GM23338 (cell line): ENCODE measurements around the gene SENP8. TPM values are rescaled to one million over a fixed set of nuclear protein-coding genes. Genes with fewer than 3 reads are reported as not detected.

ENCODE experiments used
- ATAC-seq: fragments of 200-7000 bp; cut with Tn5 transposase; 3 replicates; pipeline ENCODE4 v1.9.1; 2020
- DNase-seq: peaks from one replicate; pipeline ENCODE4 v3.0.0-alpha.2; 2015; ENCODE audit warnings: low spot score
- H2AFZ ChIP-seq: fragments of 200-600 bp; sonication (generic); 2 replicates; pipeline ENCODE4 v1.8.0; 2016; ENCODE audit warnings: antibody characterized with exemption, mild to moderate bottlenecking, moderate library complexity
- H3F3A ChIP-seq: fragments of 200-600 bp; sonication (generic); replicated peaks from 2 replicates; pipeline ENCODE4 v1.8.0; 2017; ENCODE audit warnings: antibody characterized with exemption, mixed run types, low read depth
- H3K27ac ChIP-seq: fragments of 200-600 bp; sonication (generic); 2 replicates; pipeline ENCODE4 v1.6.1; 2016; ENCODE audit warnings: low read depth
- H3K27me3 ChIP-seq: fragments of 200-600 bp; sonication (generic); 2 replicates; pipeline ENCODE4 v1.8.0; 2016; ENCODE audit warnings: mild to moderate bottlenecking, mixed run types, moderate library complexity; ENCODE audit not compliant: insufficient read depth
- H3K36me3 ChIP-seq: fragments of 200-600 bp; sonication (generic); 2 replicates; pipeline ENCODE4 v1.8.0; 2016; ENCODE audit warnings: mild to moderate bottlenecking; ENCODE audit not compliant: insufficient read depth
- H3K4me1 ChIP-seq: fragments of 200-600 bp; sonication (generic); 2 replicates; pipeline ENCODE4 v1.8.0; 2016; ENCODE audit warnings: mild to moderate bottlenecking, moderate library complexity; ENCODE audit not compliant: insufficient read depth
- H3K4me2 ChIP-seq: fragments of 200-600 bp; sonication (generic); 2 replicates; pipeline ENCODE4 v1.7.1; 2017; ENCODE audit warnings: mixed run types
- H3K4me3 ChIP-seq: fragments of 200-600 bp; sonication (generic); 2 replicates; pipeline ENCODE4 v1.6.1; 2016; ENCODE audit warnings: mixed run types
- H3K79me2 ChIP-seq: fragments of 200-600 bp; sonication (generic); replicated peaks from 2 replicates; pipeline ENCODE4 v1.8.0; 2017; ENCODE audit warnings: mild to moderate bottlenecking; ENCODE audit not compliant: insufficient read depth
- H3K9me2 ChIP-seq: fragments of 200-600 bp; sonication (generic); 2 replicates; pipeline ENCODE4 v1.8.0; 2017; ENCODE audit not compliant: insufficient read depth
- H4K20me1 ChIP-seq: fragments of 200-600 bp; sonication (generic); replicated peaks from 2 replicates; pipeline ENCODE4 v1.8.0; 2017; ENCODE audit warnings: mild to moderate bottlenecking; ENCODE audit not compliant: insufficient read depth
- H3K27ac Mint-ChIP-seq: 2 replicates; pipeline ENCODE4 v1.8.0; 2020; ENCODE audit warnings: inconsistent platforms, mild to moderate bottlenecking, moderate library complexity, mixed read lengths
- H3K27me3 Mint-ChIP-seq: 3 replicates; pipeline ENCODE4 v1.8.0; 2022; ENCODE audit warnings: low read depth, mild to moderate bottlenecking, moderate library complexity, mixed read lengths, inconsistent platforms; ENCODE audit not compliant: insufficient read depth, poor library complexity
- H3K36me3 Mint-ChIP-seq: 3 replicates; pipeline ENCODE4 v1.8.0; 2021; ENCODE audit warnings: low read depth, mild to moderate bottlenecking, inconsistent platforms, moderate library complexity, mixed read lengths
- H3K4me1 Mint-ChIP-seq: 3 replicates; pipeline ENCODE4 v1.8.0; 2020; ENCODE audit warnings: mild to moderate bottlenecking, inconsistent platforms, mixed read lengths
- H3K4me3 Mint-ChIP-seq: 3 replicates; pipeline ENCODE4 v1.8.0; 2021; ENCODE audit warnings: moderate library complexity, mild to moderate bottlenecking, inconsistent platforms, mixed read lengths
- H3K9me3 Mint-ChIP-seq: 3 replicates; pipeline ENCODE4 v1.8.0; 2020; ENCODE audit warnings: moderate library complexity, mild to moderate bottlenecking, inconsistent platforms, mixed read lengths
- CREB1 ChIP-seq: fragments of 250-450 bp; sonication (Bioruptor Pico); IDR thresholded peaks from 2 replicates; pipeline ENCODE4 v1.5.0; 2020; ENCODE audit warnings: low read depth, mild to moderate bottlenecking, moderate library complexity
- EZH2 ChIP-seq: fragments of 200-600 bp; sonication (generic); IDR thresholded peaks from one replicate; pipeline ENCODE4 v1.8.0; 2017; ENCODE audit warnings: antibody characterized with exemption, mild to moderate bottlenecking, low read depth; ENCODE audit not compliant: unreplicated experiment
- EZH2phosphoT487 ChIP-seq: fragments of 200-600 bp; sonication (generic); IDR thresholded peaks from one replicate; pipeline ENCODE4 v1.8.1; 2018; ENCODE audit warnings: antibody characterized with exemption; ENCODE audit not compliant: unreplicated experiment
- JUNB ChIP-seq: IDR thresholded peaks from one replicate; pipeline ENCODE4 v1.6.1; 2016; ENCODE audit warnings: antibody characterized with exemption; ENCODE audit not compliant: unreplicated experiment
- NANOG ChIP-seq: IDR thresholded peaks from 2 replicates; pipeline ENCODE4 v1.6.1; 2016; ENCODE audit warnings: antibody characterized with exemption, borderline replicate concordance
- POLR2AphosphoS5 ChIP-seq: IDR thresholded peaks from 2 replicates; pipeline ENCODE4 v1.6.1; 2016; ENCODE audit warnings: antibody characterized with exemption, low read depth
- STAT1 ChIP-seq: IDR thresholded peaks from one replicate; pipeline ENCODE4 v1.6.1; 2016; ENCODE audit warnings: antibody characterized with exemption; ENCODE audit not compliant: unreplicated experiment
- ZNF114 ChIP-seq: fragments of 250-450 bp; sonication (Bioruptor Pico); IDR thresholded peaks from 2 replicates; pipeline ENCODE4 v1.5.0; 2020; ENCODE audit warnings: mild to moderate bottlenecking, moderate library complexity
- ZNF331 ChIP-seq: fragments of 250-450 bp; sonication (Bioruptor Pico); IDR thresholded peaks from 2 replicates; pipeline ENCODE4 v1.5.0; 2020; ENCODE audit warnings: low read depth, mild to moderate bottlenecking, moderate library complexity
- polyA plus RNA-seq: library from polyadenylated mRNA; unstranded; fragments of >200 nt; fragmentation: Nextera tagmentation; extraction: Ambion mirVana; gene quantifications from 2 replicates; pipeline ENCODE4 v1.2.1, GENCODE V29; 2016
- total RNA-seq: library from RNA; depleted of rRNA; stranded (reverse); fragments of >200 nt; shearing (Covaris generic); gene quantifications from 2 replicates; pipeline ENCODE4 v1.2.3, GENCODE V29; 2014
- TF ChIP-seq, protein P1 (sequence below): fragments of 250-450 bp; sonication (Bioruptor Pico); IDR thresholded peaks from 2 replicates; pipeline ENCODE4 v1.5.0; 2020; ENCODE audit warnings: mild to moderate bottlenecking, moderate library complexity
- TF ChIP-seq, protein P2 (sequence below): IDR thresholded peaks from 2 replicates; pipeline ENCODE4 v1.6.1; 2016; ENCODE audit warnings: antibody characterized with exemption
- TF ChIP-seq, protein P3 (sequence below), 2 experiments: fragments of 200-600 bp in 1 of 2; sonication (generic) in 1 of 2; conservative IDR thresholded peaks; 2 replicates each; pipeline versions ENCODE4 v1.5.1 to v1.6.1; 2016 to 2017; ENCODE audit warnings: antibody characterized with exemption in 2 of 2, low read depth in 2 of 2, mild to moderate bottlenecking in 2 of 2, moderate library complexity in 1 of 2
- TF ChIP-seq, protein P4 (sequence below): IDR thresholded peaks from one replicate; pipeline ENCODE4 v1.6.1; 2018; ENCODE audit warnings: antibody characterized with exemption; ENCODE audit not compliant: unreplicated experiment

Gene SENP8
- total and polyA plus RNA-seq, 2 experiments from 2014 or later: 3.1 to 7.7 TPM

DNA sequence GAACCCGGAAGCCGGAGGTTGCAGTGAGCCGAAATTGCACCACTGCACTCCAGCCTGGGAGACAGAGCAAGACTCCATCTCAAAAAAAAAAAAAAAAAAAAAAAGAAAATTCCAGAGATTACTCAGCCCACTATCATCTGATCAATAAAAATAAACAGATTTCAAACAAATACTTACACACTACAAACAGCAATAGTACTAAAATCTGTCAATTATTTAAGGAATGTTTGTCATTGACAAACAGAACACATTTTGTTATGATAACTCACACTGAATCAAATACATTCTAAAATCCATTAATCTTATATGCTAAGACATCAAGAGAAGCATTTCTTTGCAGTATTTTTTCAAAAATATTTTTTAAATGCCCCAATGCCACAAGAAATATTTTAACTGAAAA lies 7.8 kb upstream of the SENP8 start (continued):
- TF ChIP-seq, protein P1, sequence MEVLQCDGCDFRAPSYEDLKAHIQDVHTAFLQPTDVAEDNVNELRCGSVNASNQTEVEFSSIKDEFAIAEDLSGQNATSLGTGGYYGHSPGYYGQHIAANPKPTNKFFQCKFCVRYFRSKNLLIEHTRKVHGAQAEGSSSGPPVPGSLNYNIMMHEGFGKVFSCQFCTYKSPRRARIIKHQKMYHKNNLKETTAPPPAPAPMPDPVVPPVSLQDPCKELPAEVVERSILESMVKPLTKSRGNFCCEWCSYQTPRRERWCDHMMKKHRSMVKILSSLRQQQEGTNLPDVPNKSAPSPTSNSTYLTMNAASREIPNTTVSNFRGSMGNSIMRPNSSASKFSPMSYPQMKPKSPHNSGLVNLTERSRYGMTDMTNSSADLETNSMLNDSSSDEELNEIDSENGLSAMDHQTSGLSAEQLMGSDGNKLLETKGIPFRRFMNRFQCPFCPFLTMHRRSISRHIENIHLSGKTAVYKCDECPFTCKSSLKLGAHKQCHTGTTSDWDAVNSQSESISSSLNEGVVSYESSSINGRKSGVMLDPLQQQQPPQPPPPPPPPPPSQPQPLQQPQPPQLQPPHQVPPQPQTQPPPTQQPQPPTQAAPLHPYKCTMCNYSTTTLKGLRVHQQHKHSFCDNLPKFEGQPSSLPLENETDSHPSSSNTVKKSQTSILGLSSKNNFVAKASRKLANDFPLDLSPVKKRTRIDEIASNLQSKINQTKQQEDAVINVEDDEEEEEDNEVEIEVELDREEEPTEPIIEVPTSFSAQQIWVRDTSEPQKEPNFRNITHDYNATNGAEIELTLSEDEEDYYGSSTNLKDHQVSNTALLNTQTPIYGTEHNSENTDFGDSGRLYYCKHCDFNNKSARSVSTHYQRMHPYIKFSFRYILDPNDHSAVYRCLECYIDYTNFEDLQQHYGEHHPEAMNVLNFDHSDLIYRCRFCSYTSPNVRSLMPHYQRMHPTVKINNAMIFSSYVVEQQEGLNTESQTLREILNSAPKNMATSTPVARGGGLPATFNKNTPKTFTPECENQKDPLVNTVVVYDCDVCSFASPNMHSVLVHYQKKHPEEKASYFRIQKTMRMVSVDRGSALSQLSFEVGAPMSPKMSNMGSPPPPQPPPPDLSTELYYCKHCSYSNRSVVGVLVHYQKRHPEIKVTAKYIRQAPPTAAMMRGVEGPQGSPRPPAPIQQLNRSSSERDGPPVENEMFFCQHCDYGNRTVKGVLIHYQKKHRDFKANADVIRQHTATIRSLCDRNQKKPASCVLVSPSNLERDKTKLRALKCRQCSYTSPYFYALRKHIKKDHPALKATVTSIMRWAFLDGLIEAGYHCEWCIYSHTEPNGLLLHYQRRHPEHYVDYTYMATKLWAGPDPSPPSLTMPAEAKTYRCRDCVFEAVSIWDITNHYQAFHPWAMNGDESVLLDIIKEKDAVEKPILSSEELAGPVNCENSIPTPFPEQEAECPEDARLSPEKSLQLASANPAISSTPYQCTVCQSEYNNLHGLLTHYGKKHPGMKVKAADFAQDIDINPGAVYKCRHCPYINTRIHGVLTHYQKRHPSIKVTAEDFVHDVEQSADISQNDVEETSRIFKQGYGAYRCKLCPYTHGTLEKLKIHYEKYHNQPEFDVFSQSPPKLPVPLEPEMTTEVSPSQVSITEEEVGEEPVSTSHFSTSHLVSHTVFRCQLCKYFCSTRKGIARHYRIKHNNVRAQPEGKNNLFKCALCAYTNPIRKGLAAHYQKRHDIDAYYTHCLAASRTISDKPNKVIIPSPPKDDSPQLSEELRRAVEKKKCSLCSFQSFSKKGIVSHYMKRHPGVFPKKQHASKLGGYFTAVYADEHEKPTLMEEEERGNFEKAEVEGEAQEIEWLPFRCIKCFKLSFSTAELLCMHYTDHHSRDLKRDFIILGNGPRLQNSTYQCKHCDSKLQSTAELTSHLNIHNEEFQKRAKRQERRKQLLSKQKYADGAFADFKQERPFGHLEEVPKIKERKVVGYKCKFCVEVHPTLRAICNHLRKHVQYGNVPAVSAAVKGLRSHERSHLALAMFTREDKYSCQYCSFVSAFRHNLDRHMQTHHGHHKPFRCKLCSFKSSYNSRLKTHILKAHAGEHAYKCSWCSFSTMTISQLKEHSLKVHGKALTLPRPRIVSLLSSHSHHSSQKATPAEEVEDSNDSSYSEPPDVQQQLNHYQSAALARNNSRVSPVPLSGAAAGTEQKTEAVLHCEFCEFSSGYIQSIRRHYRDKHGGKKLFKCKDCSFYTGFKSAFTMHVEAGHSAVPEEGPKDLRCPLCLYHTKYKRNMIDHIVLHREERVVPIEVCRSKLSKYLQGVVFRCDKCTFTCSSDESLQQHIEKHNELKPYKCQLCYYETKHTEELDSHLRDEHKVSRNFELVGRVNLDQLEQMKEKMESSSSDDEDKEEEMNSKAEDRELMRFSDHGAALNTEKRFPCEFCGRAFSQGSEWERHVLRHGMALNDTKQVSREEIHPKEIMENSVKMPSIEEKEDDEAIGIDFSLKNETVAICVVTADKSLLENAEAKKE (CRISPR knock-in tag): no peak
- TF ChIP-seq CREB1: no peak
- TF ChIP-seq, protein P2, sequence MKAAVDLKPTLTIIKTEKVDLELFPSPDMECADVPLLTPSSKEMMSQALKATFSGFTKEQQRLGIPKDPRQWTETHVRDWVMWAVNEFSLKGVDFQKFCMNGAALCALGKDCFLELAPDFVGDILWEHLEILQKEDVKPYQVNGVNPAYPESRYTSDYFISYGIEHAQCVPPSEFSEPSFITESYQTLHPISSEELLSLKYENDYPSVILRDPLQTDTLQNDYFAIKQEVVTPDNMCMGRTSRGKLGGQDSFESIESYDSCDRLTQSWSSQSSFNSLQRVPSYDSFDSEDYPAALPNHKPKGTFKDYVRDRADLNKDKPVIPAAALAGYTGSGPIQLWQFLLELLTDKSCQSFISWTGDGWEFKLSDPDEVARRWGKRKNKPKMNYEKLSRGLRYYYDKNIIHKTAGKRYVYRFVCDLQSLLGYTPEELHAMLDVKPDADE: no peak
- TF ChIP-seq ZNF114 (CRISPR knock-in tag): no peak
- TF ChIP-seq EZH2phosphoT487: no peak
- no peak for TF ChIP-seq ZNF331 (CRISPR knock-in tag)
- TF ChIP-seq STAT1: no peak

DNA sequence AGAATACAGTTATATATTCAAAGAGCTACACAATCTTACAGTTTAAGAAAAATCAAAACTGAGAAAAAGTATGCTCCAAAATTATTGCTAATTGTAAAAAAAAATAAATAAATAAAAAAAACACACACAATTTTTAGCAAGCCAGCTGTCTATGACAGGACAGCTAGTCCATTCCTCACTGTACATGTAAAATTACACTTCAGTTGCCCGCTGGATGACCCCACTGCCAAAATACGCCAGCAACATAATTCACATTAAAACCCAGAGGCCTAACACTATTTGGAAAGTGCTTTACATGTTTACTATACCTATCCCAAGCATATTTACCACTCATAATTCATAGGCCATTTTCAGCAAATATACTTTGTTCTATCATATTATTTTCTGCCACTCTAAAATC lies 6.1 kb upstream of the SENP8 start:
- peaks cover 73% of the 10 kb centered on the region for H3K79me2 ChIP-seq
- no peaks in the 10 kb centered on the region for H3K9me2 ChIP-seq
- peaks cover 9% of the 10 kb centered on the region; the same call in 1 of the 2 replicates for H4K20me1 ChIP-seq
- H2AFZ ChIP-seq: no peak overlapping the region
- H3K4me1 ChIP-seq: 0 out of 2 replicates have a peak, but pooled peaks cover 3% of the 10 kb centered on the region
- no peak overlapping the region for H3K27ac ChIP-seq
- no peak overlapping the region for H3K4me3 Mint-ChIP-seq
- H3K27me3 ChIP-seq: no peaks in the 10 kb centered on the region
- H3K27me3 Mint-ChIP-seq: peaks cover 2% of the 10 kb centered on the region
- no peaks in the 10 kb centered on the region; the same call in 2 of the 3 replicates for H3K36me3 Mint-ChIP-seq
- H3K4me2 ChIP-seq: no peak overlapping the region
- no peak for ATAC-seq
- H3K4me1 Mint-ChIP-seq: peaks cover 11% of the 10 kb centered on the region
- no peak for DNase-seq
- H3K36me3 ChIP-seq: no peaks in the 10 kb centered on the region
- H3K4me3 ChIP-seq: no peak overlapping the region
- H3K27ac Mint-ChIP-seq: no peak overlapping the region
- no peaks in the 10 kb centered on the region for H3F3A ChIP-seq
- no peaks in the 10 kb centered on the region for H3K9me3 Mint-ChIP-seq
- no peak for TF ChIP-seq NANOG
- no peak for TF ChIP-seq JUNB
- TF ChIP-seq, protein P3, sequence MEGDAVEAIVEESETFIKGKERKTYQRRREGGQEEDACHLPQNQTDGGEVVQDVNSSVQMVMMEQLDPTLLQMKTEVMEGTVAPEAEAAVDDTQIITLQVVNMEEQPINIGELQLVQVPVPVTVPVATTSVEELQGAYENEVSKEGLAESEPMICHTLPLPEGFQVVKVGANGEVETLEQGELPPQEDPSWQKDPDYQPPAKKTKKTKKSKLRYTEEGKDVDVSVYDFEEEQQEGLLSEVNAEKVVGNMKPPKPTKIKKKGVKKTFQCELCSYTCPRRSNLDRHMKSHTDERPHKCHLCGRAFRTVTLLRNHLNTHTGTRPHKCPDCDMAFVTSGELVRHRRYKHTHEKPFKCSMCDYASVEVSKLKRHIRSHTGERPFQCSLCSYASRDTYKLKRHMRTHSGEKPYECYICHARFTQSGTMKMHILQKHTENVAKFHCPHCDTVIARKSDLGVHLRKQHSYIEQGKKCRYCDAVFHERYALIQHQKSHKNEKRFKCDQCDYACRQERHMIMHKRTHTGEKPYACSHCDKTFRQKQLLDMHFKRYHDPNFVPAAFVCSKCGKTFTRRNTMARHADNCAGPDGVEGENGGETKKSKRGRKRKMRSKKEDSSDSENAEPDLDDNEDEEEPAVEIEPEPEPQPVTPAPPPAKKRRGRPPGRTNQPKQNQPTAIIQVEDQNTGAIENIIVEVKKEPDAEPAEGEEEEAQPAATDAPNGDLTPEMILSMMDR (conservative IDR thresholded peaks at IDR 0.05; ENCODE audit: low read depth in 2 of 2): no peak
- no peak for TF ChIP-seq CREB1
- TF ChIP-seq, protein P4, sequence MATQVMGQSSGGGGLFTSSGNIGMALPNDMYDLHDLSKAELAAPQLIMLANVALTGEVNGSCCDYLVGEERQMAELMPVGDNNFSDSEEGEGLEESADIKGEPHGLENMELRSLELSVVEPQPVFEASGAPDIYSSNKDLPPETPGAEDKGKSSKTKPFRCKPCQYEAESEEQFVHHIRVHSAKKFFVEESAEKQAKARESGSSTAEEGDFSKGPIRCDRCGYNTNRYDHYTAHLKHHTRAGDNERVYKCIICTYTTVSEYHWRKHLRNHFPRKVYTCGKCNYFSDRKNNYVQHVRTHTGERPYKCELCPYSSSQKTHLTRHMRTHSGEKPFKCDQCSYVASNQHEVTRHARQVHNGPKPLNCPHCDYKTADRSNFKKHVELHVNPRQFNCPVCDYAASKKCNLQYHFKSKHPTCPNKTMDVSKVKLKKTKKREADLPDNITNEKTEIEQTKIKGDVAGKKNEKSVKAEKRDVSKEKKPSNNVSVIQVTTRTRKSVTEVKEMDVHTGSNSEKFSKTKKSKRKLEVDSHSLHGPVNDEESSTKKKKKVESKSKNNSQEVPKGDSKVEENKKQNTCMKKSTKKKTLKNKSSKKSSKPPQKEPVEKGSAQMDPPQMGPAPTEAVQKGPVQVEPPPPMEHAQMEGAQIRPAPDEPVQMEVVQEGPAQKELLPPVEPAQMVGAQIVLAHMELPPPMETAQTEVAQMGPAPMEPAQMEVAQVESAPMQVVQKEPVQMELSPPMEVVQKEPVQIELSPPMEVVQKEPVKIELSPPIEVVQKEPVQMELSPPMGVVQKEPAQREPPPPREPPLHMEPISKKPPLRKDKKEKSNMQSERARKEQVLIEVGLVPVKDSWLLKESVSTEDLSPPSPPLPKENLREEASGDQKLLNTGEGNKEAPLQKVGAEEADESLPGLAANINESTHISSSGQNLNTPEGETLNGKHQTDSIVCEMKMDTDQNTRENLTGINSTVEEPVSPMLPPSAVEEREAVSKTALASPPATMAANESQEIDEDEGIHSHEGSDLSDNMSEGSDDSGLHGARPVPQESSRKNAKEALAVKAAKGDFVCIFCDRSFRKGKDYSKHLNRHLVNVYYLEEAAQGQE: no peak
- no peak for TF ChIP-seq POLR2AphosphoS5
- no peak for TF ChIP-seq EZH2
- TF ChIP-seq EZH2phosphoT487: no peak
- no peak for TF ChIP-seq ZNF331 (CRISPR knock-in tag)
